HuH-7 (cell line): ENCODE measurements around the gene GRIK4.
"Not testable (repeated sequence)": the region's sequence is repeated elsewhere in the genome, so short reads cannot be mapped to it uniquely, and the experiment has no call there.

Source experiments
- DNase-seq: peaks from one replicate; pipeline ENCODE4 v3.0.0; 2011; ENCODE audit warnings: low spot score

GRIK4 gene

GRCh38 chr11:120747850-120748814 lies 236.6 kb downstream of the GRIK4 start:
- DNase-seq = no peak

GRCh38 chr11:120749395-120749794 lies 237.8 kb downstream of the GRIK4 start:
- no peak for DNase-seq

- DNase-seq = no peak
Measured at GRCh38 chr11:120750647-120751549, 239.3 kb downstream of the GRIK4 start.

- no peak for DNase-seq
Measured at GRCh38 chr11:120751550-120751949, 240.0 kb downstream of the GRIK4 start.

- DNase-seq = no peak
Measured at GRCh38 chr11:120752668-120753067, 241.1 kb downstream of the GRIK4 start.

- DNase-seq = no peak
Measured at GRCh38 chr11:120756931-120757330, 245.4 kb downstream of the GRIK4 start.

- no peak for DNase-seq
Measured at GRCh38 chr11:120759046-120759445, 247.5 kb downstream of the GRIK4 start.

GRCh38 chr11:120765710-120766109 lies 254.2 kb downstream of the GRIK4 start:
- DNase-seq = not testable (repeated sequence)

- DNase-seq = no peak
Measured at GRCh38 chr11:120766318-120766717, 254.8 kb downstream of the GRIK4 start.

GRCh38 chr11:120768949-120769348 lies 257.4 kb downstream of the GRIK4 start:
- no peak for DNase-seq

GRCh38 chr11:120769906-120770305 lies 258.4 kb downstream of the GRIK4 start:
- DNase-seq = no peak

GRCh38 chr11:120771551-120772060 lies 260.1 kb downstream of the GRIK4 start:
- DNase-seq = no peak

GRCh38 chr11:120773501-120774031 lies 262.0 kb downstream of the GRIK4 start:
- DNase-seq = no peak

GRCh38 chr11:120774591-120775386 lies 263.2 kb downstream of the GRIK4 start:
- no peak for DNase-seq

- DNase-seq = no peak
Measured at GRCh38 chr11:120775986-120776951, 264.7 kb downstream of the GRIK4 start.

GRCh38 chr11:120778685-120779490 lies 267.3 kb downstream of the GRIK4 start:
- no peak for DNase-seq

GRCh38 chr11:120780239-120780638 lies 268.7 kb downstream of the GRIK4 start:
- DNase-seq = no peak

GRCh38 chr11:120781486-120782120 lies 270.1 kb downstream of the GRIK4 start:
- DNase-seq = no peak
